GM18502 (cell line): ENCODE measurements around the gene PTPN5.

ENCODE experiments used
- ATAC-seq: cut with Tn5 transposase; IDR thresholded peaks from one replicate; pipeline ENCODE4 v1.9.1; 2021; ENCODE audit warnings: mild to moderate bottlenecking; ENCODE audit not compliant: unreplicated experiment, poor library complexity

The PTPN5 gene

GRCh38 chr11:18715476-18715875, 76.1 kb downstream of the PTPN5 start:
- ATAC-seq = no peak

- ATAC-seq = no peak
Observed at GRCh38 chr11:18714443-18714780, 77.2 kb downstream of the PTPN5 start.

GRCh38 chr11:18713646-18714442, 77.8 kb downstream of the PTPN5 start:
- ATAC-seq = no peak

- no peak for ATAC-seq
Observed at GRCh38 chr11:18710545-18710944, 81.1 kb downstream of the PTPN5 start.

GRCh38 chr11:18709414-18709813, 82.2 kb downstream of the PTPN5 start:
- ATAC-seq = no peak

- ATAC-seq = no peak
Observed at GRCh38 chr11:18707811-18708340, 83.7 kb downstream of the PTPN5 start.

GRCh38 chr11:18706330-18707243, 85.0 kb downstream of the PTPN5 start:
- peak; percentile 69 for ATAC-seq

- ATAC-seq = no peak
Observed at GRCh38 chr11:18705651-18706281, 85.8 kb downstream of the PTPN5 start.

- no peak for ATAC-seq
Observed at GRCh38 chr11:18704698-18705097, 86.9 kb downstream of the PTPN5 start.

GRCh38 chr11:18704045-18704645, 87.5 kb downstream of the PTPN5 start:
- no peak for ATAC-seq

GRCh38 chr11:18703001-18703763, 88.4 kb downstream of the PTPN5 start:
- no peak for ATAC-seq

- no peak for ATAC-seq
Observed at GRCh38 chr11:18701614-18702216, 89.9 kb downstream of the PTPN5 start.

GRCh38 chr11:18700872-18701271, 90.7 kb downstream of the PTPN5 start:
- ATAC-seq = no peak

GRCh38 chr11:18700375-18700774, 91.2 kb downstream of the PTPN5 start:
- ATAC-seq = no peak

- ATAC-seq = no peak
Observed at GRCh38 chr11:18699848-18700261, 91.7 kb downstream of the PTPN5 start.

GRCh38 chr11:18699269-18699596, 92.4 kb downstream of the PTPN5 start:
- no peak for ATAC-seq

GRCh38 chr11:18698341-18699268, 93.0 kb downstream of the PTPN5 start, which contains the start of gene TMEM86A:
TSS of gene TMEM86A (plus strand) at chr11:18698779. CDS start at chr11:18698887, 108 bp downstream.
- ATAC-seq = peak; percentile 95

GRCh38 chr11:18697576-18697975, 94.0 kb downstream of the PTPN5 start:
- no peak for ATAC-seq
